GM21360 (cell line): ENCODE results near the gene ENTREP1.
"Not testable (repeated sequence)": the region's sequence is repeated elsewhere in the genome, so short reads cannot be mapped to it uniquely, and the experiment has no call there.

ENCODE experiments used
- ATAC-seq: cut with Tn5 transposase; IDR thresholded peaks from one replicate; pipeline ENCODE4 v1.9.1; 2021; ENCODE audit warnings: mild to moderate bottlenecking, moderate library complexity; ENCODE audit not compliant: unreplicated experiment

The ENTREP1 gene

GRCh38 chr9:69440254-69440955 is 115.4 kb downstream of the ENTREP1 start:
- not testable (repeated sequence) for ATAC-seq
